Coronary artery (tissue), 2 donors: Measurements from ENCODE around the gene FCRL5.

ENCODE experiments used
- DNase-seq: peaks from one replicate; pipeline ENCODE4 v3.0.0-alpha.2; 2017; ENCODE audit warnings: low spot score
- H3K27ac ChIP-seq, 2 donors: fragments of 200-600 bp; sonication (generic); one replicate each; pipeline ENCODE4 v1.5.1; 2016 to 2019
- H3K4me3 ChIP-seq: fragments of 200-600 bp; sonication (generic); 2 replicates; pipeline ENCODE4 v1.5.1; 2016; ENCODE audit warnings: mild to moderate bottlenecking, moderate library complexity
- CTCF ChIP-seq: fragments of 200-600 bp; sonication (generic); IDR thresholded peaks from one replicate; pipeline ENCODE4 v1.5.1; 2019; ENCODE audit warnings: antibody characterized with exemption

Gene FCRL5

GRCh38 chr1:157478030-157478429, 74.3 kb downstream of the FCRL5 start:
- no peak for TF ChIP-seq CTCF
- H3K27ac ChIP-seq, result no peak overlapping the region
- no peak for DNase-seq
- H3K4me3 ChIP-seq, result no peak overlapping the region

- DNase-seq, result no peak
- Histone ChIP-seq H3K4me3 (no peak overlapping the region), H3K27ac (no peak overlapping the region)
- no peak for TF ChIP-seq CTCF
Observed at GRCh38 chr1:157477419-157477818, 74.9 kb downstream of the FCRL5 start.

- DNase-seq, result no peak
- no peak overlapping the region for H3K27ac ChIP-seq
- TF ChIP-seq CTCF, result no peak
- H3K4me3 ChIP-seq, result no peak overlapping the region
Observed at GRCh38 chr1:157472959-157473358, 79.4 kb downstream of the FCRL5 start.

- no peak overlapping the region for H3K27ac ChIP-seq
- DNase-seq, result no peak
- no peak overlapping the region for H3K4me3 ChIP-seq
- TF ChIP-seq CTCF, result no peak
Observed at GRCh38 chr1:157472056-157472701, 80.1 kb downstream of the FCRL5 start.

GRCh38 chr1:157471531-157471930, 80.8 kb downstream of the FCRL5 start:
- Histone ChIP-seq H3K4me3 (no peak overlapping the region), H3K27ac (no peak overlapping the region)
- TF ChIP-seq CTCF, result no peak
- no peak for DNase-seq

- no peak for TF ChIP-seq CTCF
- Histone ChIP-seq H3K27ac (no peak overlapping the region), H3K4me3 (no peak overlapping the region)
- no peak for DNase-seq
Observed at GRCh38 chr1:157469752-157470675, 82.3 kb downstream of the FCRL5 start.
